H1 (cell line): ENCODE results near the gene CEBPE. TPM values are rescaled to one million over a fixed set of nuclear protein-coding genes. Genes with fewer than 3 reads are reported as not detected.

Source experiments
- USF2 ChIP-seq: IDR thresholded peaks from 2 replicates; pipeline ENCODE4 v1.6.1; 2011; ENCODE audit warnings: low read length, improper control_type of control experiment
- polyA plus RNA-seq, 7 experiments: library from polyadenylated mRNA; depleted of rRNA in 3 of 7; stranded (reverse) in 5 of 7; unstranded in 2 of 7; fragments of >200 nt in 5 of 7; fragments of 200-250 nt in 2 of 7; gene quantifications; 1 replicate in 5 of 7; 2 replicates in 1 of 7; 4 replicates in 1 of 7; pipeline versions ENCODE4 v1.2.1 to v1.2.3, GENCODE V29; 2011 to 2013; ENCODE audit warnings: missing spikeins in 2 of 7, mixed read lengths in 2 of 7
- total RNA-seq: library from RNA; stranded (reverse); fragmentation: NEBNext Ultra II Directional; extraction: Animal tissue kit (Norgen Biotek cat#: 25700); gene quantifications from 2 replicates; pipeline ENCODE4 v1.2.1, GENCODE V29; 2021

CEBPE gene
- total and polyA plus RNA-seq, 2 of the 8 experiments (the other 6 are each of a cell fraction or from before 2014, with no cell fraction given), result 0.05 TPM; not detected in 1

- no peak for TF ChIP-seq USF2
- TF ChIP-seq, all 59 proteins: peak for 0
Observed at GRCh38 chr14:23132970-23133369, 13.9 kb upstream of the CEBPE start (continued).
